HL-60 (cell line): ENCODE data around the gene PTPN1.

ENCODE experiments used
- DNase-seq, 2 experiments: peaks; one replicate each; pipeline ENCODE4 v3.0.0-alpha.2; 2010 to 2020; ENCODE audit warnings: low read depth in 1 of 2, low spot score in 1 of 2
- H3K27ac ChIP-seq: fragments of 250-450 bp; sonication (Bioruptor Pico); replicated peaks from 2 replicates; pipeline ENCODE4 v1.5.1; 2020; ENCODE audit warnings: mild to moderate bottlenecking, moderate library complexity
- H3K27me3 ChIP-seq: fragments of 250-450 bp; sonication (Bioruptor Pico); 2 replicates; pipeline ENCODE4 v1.5.1; 2021; ENCODE audit warnings: mild to moderate bottlenecking, moderate library complexity; ENCODE audit not compliant: insufficient read depth, poor library complexity, severe bottlenecking
- H3K4me3 ChIP-seq: replicated peaks from 2 replicates; pipeline ENCODE4 v1.5.1; 2011; ENCODE audit warnings: mild to moderate bottlenecking, control low read depth, low read length; ENCODE audit not compliant: insufficient read depth
- CTCF ChIP-seq: IDR thresholded peaks from one replicate; pipeline ENCODE4 v1.5.1; 2011; ENCODE audit warnings: low read length, control low read depth, inconsistent platforms; ENCODE audit not compliant: insufficient read depth
- GABPA ChIP-seq: IDR thresholded peaks from 2 replicates; pipeline ENCODE4 v1.6.1; 2012; ENCODE audit warnings: low read depth
- POLR2AphosphoS5 ChIP-seq: IDR thresholded peaks from 2 replicates; pipeline ENCODE4 v1.6.1; 2012; ENCODE audit warnings: low read depth
- REST ChIP-seq: IDR thresholded peaks from 2 replicates; pipeline ENCODE4 v1.6.1; 2012; ENCODE audit warnings: low read depth; ENCODE audit not compliant: insufficient replicate concordance
- SPI1 ChIP-seq: IDR thresholded peaks from 2 replicates; pipeline ENCODE4 v1.6.1; 2012; ENCODE audit warnings: low read depth, mild to moderate bottlenecking, borderline replicate concordance

Gene PTPN1

GRCh38 chr20:50602432-50603088 is 92.4 kb downstream of the PTPN1 start:
- Histone ChIP-seq H3K4me3 (no peak overlapping the region), H3K27ac (no peak overlapping the region), H3K27me3 (no peaks in the 10 kb centered on the region)
- no peak for TF ChIP-seq REST
- TF ChIP-seq CTCF, result no peak
- no peak for TF ChIP-seq POLR2AphosphoS5
- TF ChIP-seq SPI1, result no peak
- TF ChIP-seq GABPA, result no peak
- no peak for DNase-seq

GRCh38 chr20:50604451-50604850 is 94.3 kb downstream of the PTPN1 start:
- DNase-seq, result no peak
- Histone ChIP-seq H3K4me3 (no peak overlapping the region), H3K27ac (no peak overlapping the region), H3K27me3 (no peaks in the 10 kb centered on the region)
- TF ChIP-seq GABPA (no peak), REST (no peak), POLR2AphosphoS5 (no peak), CTCF (no peak), SPI1 (no peak)

GRCh38 chr20:50605136-50605535 is 95.0 kb downstream of the PTPN1 start:
- Histone ChIP-seq H3K27me3 (no peaks in the 10 kb centered on the region), H3K4me3 (no peak overlapping the region), H3K27ac (no peak overlapping the region)
- no peak for DNase-seq
- no peak for TF ChIP-seq REST
- TF ChIP-seq SPI1, result no peak
- TF ChIP-seq POLR2AphosphoS5, result no peak
- TF ChIP-seq GABPA, result no peak
- no peak for TF ChIP-seq CTCF
